ENCODE measurements around the gene LYPD6B.

LYPD6B gene

DNA sequence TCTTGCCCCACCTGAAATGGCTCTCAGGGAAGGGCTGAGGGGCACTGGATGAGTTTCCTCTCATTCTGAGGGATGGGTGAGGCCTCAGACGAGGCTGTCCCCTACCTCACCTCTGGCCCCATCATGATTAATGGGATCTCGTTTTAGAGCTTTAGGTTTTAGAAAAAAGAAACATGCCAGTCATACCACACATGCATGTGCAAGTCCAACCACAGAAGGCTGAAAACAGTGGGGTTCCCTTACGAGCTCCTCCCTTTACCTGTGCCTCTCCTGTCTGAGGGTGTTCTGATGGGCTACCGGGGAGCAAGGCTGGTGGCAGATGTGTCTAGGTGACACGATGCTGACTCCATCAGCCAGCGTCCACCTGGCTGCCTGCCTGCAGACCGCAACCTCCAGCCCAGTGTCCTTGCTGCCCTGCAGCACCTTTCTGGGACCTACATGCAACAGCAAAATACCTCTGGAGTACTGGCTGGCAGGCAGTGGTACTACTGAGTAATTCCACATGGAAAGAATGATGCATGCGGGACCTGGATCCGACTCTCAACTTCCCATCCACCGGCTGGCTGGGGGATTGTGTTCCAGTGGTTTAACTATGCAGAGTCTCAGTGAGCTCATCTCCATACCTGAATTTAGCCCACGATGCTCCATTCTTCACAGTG lies 9.1 kb upstream of the LYPD6B start:
- Histone ChIP-seq H3K4me1 (ENCODE audit: control insufficient read depth, insufficient read depth, low read length) (no peaks in the 10 kb centered on the region), H3K9ac (ENCODE audit: low read length) (no peak overlapping the region), H3K4me3 (ENCODE audit: low read length) (no peak overlapping the region), H3K36me3 (ENCODE audit: control insufficient read depth, insufficient read depth, low read length, severe bottlenecking) (no peaks in the 10 kb centered on the region), H3K27me3 (replicated peaks; ENCODE audit: control insufficient read depth, insufficient read depth, low read length) (peaks cover 75% of the 10 kb centered on the region), H3K9me3 (ENCODE audit: control insufficient read depth, low read length) (no peaks in the 10 kb centered on the region)
- no peak for DNase-seq (ENCODE audit: low read depth)

DNA sequence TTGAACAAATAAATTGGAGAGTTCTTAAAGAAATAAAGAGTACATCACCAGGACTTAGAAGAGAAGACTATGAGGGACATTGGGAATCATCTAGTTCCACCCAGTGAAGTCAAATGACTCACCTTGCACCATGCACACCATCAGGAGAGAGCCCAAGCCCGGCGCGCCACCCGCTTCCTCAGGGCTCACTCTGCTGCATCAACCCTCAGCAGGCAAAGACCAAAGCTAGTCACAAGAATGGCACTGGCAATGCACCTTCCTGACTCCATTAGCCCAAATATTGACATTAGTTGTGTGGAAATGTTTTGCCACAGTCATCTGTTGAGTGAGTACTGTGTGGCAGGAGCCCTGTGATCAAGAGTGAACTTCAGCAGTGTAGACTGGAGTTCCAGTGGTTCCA lies 7.1 kb upstream of the LYPD6B start:
- no peaks in the 10 kb centered on the region for H3K36me3 ChIP-seq (ENCODE audit: control insufficient read depth, insufficient read depth, low read length, severe bottlenecking)
- no peaks in the 10 kb centered on the region for H3K9me3 ChIP-seq (ENCODE audit: control insufficient read depth, low read length)
- H3K4me1 ChIP-seq (ENCODE audit: control insufficient read depth, insufficient read depth, low read length), result no peaks in the 10 kb centered on the region
- H3K9ac ChIP-seq (ENCODE audit: low read length), result no peak overlapping the region
- no peak overlapping the region for H3K4me3 ChIP-seq (ENCODE audit: low read length)
- no peak for DNase-seq (ENCODE audit: low read depth)
- peaks cover 64% of the 10 kb centered on the region for H3K27me3 ChIP-seq (replicated peaks; ENCODE audit: control insufficient read depth, insufficient read depth, low read length)

DNA sequence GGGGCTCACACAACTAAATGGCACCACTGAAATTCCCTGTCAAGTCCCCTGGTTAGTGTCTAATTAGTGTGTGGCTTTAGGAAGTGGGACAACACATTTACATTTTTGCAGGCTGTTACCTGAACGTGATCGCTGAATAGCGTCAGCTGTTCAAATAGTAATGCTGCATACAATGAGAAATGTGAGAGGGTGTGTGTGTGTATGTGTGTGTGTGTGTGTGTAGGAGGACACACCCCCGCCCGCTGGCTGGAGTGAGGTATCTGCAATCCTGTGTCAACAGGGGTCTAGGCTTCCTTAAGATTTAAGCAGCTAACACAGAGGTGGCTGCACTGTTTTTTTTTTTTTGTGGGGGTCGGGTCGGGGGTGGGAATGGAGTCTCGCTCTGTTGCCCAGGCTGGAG lies 4.8 kb upstream of the LYPD6B start:
- DNase-seq (ENCODE audit: low read depth), result no peak
- H3K4me3 ChIP-seq (ENCODE audit: low read length), result no peak overlapping the region

DNA sequence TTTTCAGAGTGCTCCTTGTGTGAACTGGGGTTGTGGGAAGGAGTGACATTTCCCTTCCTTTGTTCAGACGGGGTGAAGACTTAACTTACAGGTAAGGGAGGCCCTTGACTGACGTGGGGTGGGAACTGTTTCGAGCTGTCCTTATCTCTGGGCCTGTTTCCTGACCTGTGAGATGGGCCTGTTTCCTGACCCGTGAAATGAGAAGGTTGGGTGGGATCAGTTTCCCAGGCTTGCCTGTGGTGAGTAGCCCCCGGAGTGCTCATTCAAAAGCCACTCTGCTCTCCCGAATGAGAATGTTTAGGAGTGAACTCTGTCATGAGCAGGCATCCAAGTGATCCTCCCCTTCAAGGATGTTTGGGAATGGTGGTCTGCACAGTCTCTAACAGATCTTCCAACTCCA lies 4.1 kb upstream of the LYPD6B start:
- H3K27me3 ChIP-seq (replicated peaks; ENCODE audit: control insufficient read depth, insufficient read depth, low read length), result peaks cover 63% of the 10 kb centered on the region
- H3K9ac ChIP-seq (ENCODE audit: low read length), result no peak overlapping the region
- no peak overlapping the region for H3K4me3 ChIP-seq (ENCODE audit: low read length)
- no peaks in the 10 kb centered on the region for H3K36me3 ChIP-seq (ENCODE audit: control insufficient read depth, insufficient read depth, low read length, severe bottlenecking)
- no peaks in the 10 kb centered on the region for H3K4me1 ChIP-seq (ENCODE audit: control insufficient read depth, insufficient read depth, low read length)
- H3K9me3 ChIP-seq (ENCODE audit: control insufficient read depth, low read length), result no peaks in the 10 kb centered on the region
- no peak for DNase-seq (ENCODE audit: low read depth)

More for the DNA sequence above, 4.8 kb upstream of the LYPD6B start:
- H3K9me3 ChIP-seq (ENCODE audit: control insufficient read depth, low read length), result no peaks in the 10 kb centered on the region
- H3K4me1 ChIP-seq (ENCODE audit: control insufficient read depth, insufficient read depth, low read length), result no peaks in the 10 kb centered on the region
- H3K36me3 ChIP-seq (ENCODE audit: control insufficient read depth, insufficient read depth, low read length, severe bottlenecking), result no peaks in the 10 kb centered on the region
- peaks cover 63% of the 10 kb centered on the region for H3K27me3 ChIP-seq (replicated peaks; ENCODE audit: control insufficient read depth, insufficient read depth, low read length)
- no peak overlapping the region for H3K9ac ChIP-seq (ENCODE audit: low read length)

DNA sequence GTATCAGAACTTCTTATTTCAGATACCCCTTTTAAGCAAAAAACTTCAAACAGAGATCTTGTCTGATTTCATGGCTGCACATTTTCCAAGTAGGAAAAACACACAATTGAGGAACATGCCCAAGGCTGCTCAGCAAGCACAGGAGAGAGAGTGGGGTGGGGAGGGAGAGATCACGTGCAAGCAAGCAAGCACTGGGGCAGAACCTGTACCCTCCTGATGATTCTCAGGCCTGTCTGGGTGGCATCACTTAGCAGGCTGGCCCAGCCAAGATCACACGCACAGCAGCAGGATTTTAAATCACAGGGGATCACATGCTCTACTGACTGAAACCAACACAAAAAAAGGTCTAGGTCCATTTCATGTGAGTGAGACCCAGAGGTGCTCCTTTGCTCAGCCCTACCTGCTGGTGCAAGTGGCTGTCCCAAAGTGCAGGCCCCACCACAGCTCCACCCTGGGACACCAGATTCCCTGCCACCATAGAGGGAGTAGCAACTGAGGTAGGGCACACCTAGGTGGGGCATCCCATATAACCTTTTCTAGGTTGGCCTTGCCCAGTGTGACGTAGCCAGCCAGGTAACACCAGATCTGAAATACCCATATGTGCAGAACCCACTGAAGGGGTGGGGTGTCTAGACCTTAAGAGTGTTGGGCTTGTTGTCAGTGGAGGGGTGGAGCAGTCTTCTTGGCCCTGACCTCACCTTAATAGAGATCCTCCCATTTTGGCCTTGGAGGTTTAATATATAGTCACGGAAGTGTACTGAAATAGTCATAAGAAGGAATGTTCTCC lies 1.8 kb upstream of the LYPD6B start:
- H3K4me1 ChIP-seq (ENCODE audit: control insufficient read depth, insufficient read depth, low read length), result no peaks in the 10 kb centered on the region
- H3K36me3 ChIP-seq (ENCODE audit: control insufficient read depth, insufficient read depth, low read length, severe bottlenecking), result no peaks in the 10 kb centered on the region
- no peak overlapping the region for H3K4me3 ChIP-seq (ENCODE audit: low read length)
- no peak for DNase-seq (ENCODE audit: low read depth)
- peaks cover 52% of the 10 kb centered on the region for H3K27me3 ChIP-seq (replicated peaks; ENCODE audit: control insufficient read depth, insufficient read depth, low read length)
- no peaks in the 10 kb centered on the region for H3K9me3 ChIP-seq (ENCODE audit: control insufficient read depth, low read length)
- no peak overlapping the region for H3K9ac ChIP-seq (ENCODE audit: low read length)

DNA sequence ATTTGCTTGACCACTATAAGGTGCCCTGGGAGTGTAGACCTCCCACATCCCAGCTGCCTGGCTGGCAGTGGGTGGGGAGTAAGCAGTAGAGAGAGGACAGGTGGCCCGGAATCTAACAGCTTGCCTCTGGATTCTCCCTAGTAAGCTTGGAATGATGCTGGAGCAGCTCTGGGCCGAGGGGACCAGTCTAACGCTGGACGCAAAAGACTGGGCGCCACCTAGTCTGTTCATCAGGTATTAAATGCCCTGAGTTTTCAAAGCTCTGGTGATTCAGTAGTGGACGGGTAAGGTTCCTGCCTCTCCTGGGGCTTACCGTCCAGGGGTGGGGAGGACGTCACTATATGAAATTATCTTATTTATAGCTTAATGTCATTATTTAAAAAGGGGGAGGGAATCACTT lies 648 bp upstream of the LYPD6B start:
- H3K27me3 ChIP-seq (replicated peaks; ENCODE audit: control insufficient read depth, insufficient read depth, low read length), result peaks cover 45% of the 10 kb centered on the region
- DNase-seq (ENCODE audit: low read depth), result no peak
- H3K4me1 ChIP-seq (ENCODE audit: control insufficient read depth, insufficient read depth, low read length), result no peaks in the 10 kb centered on the region
- H3K9me3 ChIP-seq (ENCODE audit: control insufficient read depth, low read length), result no peaks in the 10 kb centered on the region
- H3K36me3 ChIP-seq (ENCODE audit: control insufficient read depth, insufficient read depth, low read length, severe bottlenecking), result no peaks in the 10 kb centered on the region
- H3K9ac ChIP-seq (ENCODE audit: low read length), result no peak overlapping the region
- H3K4me3 ChIP-seq (ENCODE audit: low read length), result no peak overlapping the region

DNA sequence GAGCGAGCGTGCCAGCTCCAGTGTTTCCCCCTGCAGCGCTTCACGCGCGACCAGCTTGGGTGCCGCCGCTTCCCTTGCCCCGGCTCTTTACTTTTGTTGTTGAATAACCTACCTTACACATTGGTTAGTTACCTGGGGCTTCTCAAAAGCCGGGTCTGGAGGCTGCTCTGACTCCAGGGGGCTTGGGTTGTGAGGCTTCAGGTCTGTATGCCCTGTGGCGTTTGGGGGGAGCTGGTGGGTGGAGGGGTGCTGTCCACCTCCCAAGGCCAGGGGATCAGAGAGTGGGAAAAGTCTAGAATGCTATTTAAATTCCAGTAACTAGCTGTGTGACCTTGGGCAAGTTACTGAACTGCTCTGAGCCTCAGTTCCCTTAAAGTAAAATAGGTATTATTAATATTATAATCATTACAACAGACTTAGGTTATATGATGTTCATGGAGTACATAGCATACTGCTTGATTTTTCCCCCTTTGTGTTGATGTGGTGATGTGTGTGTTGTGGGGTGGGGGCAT lies 770 bp downstream of the LYPD6B start:
- H3K27me3 ChIP-seq (replicated peaks; ENCODE audit: control insufficient read depth, insufficient read depth, low read length), result peaks cover 41% of the 10 kb centered on the region
- peaks cover 3% of the 10 kb centered on the region for H3K9me3 ChIP-seq (ENCODE audit: control insufficient read depth, low read length)
- H3K4me3 ChIP-seq (ENCODE audit: low read length), result no peak overlapping the region
- no peaks in the 10 kb centered on the region for H3K4me1 ChIP-seq (ENCODE audit: control insufficient read depth, insufficient read depth, low read length)
- H3K9ac ChIP-seq (ENCODE audit: low read length), result no peak overlapping the region
- H3K36me3 ChIP-seq (ENCODE audit: control insufficient read depth, insufficient read depth, low read length, severe bottlenecking), result no peaks in the 10 kb centered on the region
- no peak for DNase-seq (ENCODE audit: low read depth)

DNA sequence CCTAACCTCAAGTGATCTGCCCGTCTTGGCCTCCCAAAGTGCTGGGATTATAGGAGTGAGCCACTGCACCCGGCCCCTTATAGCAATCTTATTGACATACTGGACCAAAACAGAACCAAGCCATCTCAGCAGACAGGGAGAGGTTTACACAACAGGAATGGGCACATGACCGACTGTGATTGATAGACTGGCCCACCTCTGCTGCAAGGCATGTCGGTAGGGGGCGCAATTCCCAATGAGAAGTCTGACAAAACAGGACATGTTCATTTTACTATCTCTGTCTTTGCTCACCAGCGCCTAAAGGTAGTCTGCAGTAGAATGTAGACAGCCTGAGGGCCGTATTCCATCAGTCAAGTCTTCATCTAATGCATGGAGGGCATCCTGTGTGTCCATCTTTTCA lies 2.0 kb downstream of the LYPD6B start:
- H3K9ac ChIP-seq (ENCODE audit: low read length), result no peak overlapping the region
- no peaks in the 10 kb centered on the region for H3K4me1 ChIP-seq (ENCODE audit: control insufficient read depth, insufficient read depth, low read length)
- peaks cover 41% of the 10 kb centered on the region for H3K27me3 ChIP-seq (replicated peaks; ENCODE audit: control insufficient read depth, insufficient read depth, low read length)
- H3K9me3 ChIP-seq (ENCODE audit: control insufficient read depth, low read length), result peaks cover 15% of the 10 kb centered on the region
- DNase-seq (ENCODE audit: low read depth), result peak; percentile 24
- no peak overlapping the region for H3K4me3 ChIP-seq (ENCODE audit: low read length)
- no peaks in the 10 kb centered on the region for H3K36me3 ChIP-seq (ENCODE audit: control insufficient read depth, insufficient read depth, low read length, severe bottlenecking)

DNA sequence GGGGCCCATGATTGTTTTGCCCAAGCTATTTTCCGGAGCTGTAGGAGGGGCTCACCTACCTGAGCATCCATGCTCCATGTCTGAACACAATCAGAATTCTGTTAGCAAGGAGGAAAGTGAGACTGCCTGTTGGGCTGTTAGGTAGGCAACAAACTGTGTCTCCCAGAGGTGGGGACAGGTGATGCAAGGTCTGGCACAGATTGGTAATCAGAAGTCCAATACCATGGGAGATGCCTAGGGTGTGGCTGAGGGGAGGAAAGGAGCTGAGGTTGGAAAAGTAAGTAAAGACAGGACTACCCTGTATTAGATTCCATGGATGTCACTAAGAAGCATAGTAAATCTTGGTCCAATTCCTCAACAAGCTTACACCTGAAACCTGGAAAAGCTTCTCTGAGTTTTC lies 3.0 kb downstream of the LYPD6B start:
- Histone ChIP-seq H3K4me1 (ENCODE audit: control insufficient read depth, insufficient read depth, low read length) (no peaks in the 10 kb centered on the region), H3K27me3 (replicated peaks; ENCODE audit: control insufficient read depth, insufficient read depth, low read length) (peaks cover 37% of the 10 kb centered on the region), H3K9ac (ENCODE audit: low read length) (no peak overlapping the region), H3K4me3 (ENCODE audit: low read length) (no peak overlapping the region), H3K9me3 (ENCODE audit: control insufficient read depth, low read length) (peaks cover 25% of the 10 kb centered on the region), H3K36me3 (ENCODE audit: control insufficient read depth, insufficient read depth, low read length, severe bottlenecking) (no peaks in the 10 kb centered on the region)
- DNase-seq (ENCODE audit: low read depth), result no peak

DNA sequence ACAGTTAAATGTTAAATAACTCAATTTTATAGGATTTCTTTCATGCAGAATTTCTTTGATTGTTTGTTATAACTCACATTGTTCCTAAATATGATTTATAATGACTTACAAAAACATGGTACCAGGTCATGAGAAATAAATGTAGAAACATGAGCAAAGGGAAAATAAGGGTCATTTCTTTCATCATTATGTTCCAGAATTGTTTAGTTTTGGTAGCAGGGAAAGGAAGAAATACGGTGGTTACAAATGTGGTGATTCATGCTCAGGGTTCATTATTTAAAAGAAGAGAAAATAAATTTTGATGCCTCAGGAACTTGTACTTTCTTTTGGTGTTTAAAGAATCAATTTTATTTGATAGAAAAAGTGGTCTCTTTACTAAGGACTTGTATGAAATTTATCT lies 4.4 kb downstream of the LYPD6B start:
- Histone ChIP-seq H3K4me1 (ENCODE audit: control insufficient read depth, insufficient read depth, low read length) (no peaks in the 10 kb centered on the region), H3K36me3 (ENCODE audit: control insufficient read depth, insufficient read depth, low read length, severe bottlenecking) (no peaks in the 10 kb centered on the region), H3K9ac (ENCODE audit: low read length) (no peak overlapping the region), H3K4me3 (ENCODE audit: low read length) (no peak overlapping the region), H3K9me3 (ENCODE audit: control insufficient read depth, low read length) (peaks cover 39% of the 10 kb centered on the region), H3K27me3 (replicated peaks; ENCODE audit: control insufficient read depth, insufficient read depth, low read length) (peaks cover 24% of the 10 kb centered on the region)
- peak; percentile 50 for DNase-seq (ENCODE audit: low read depth)

DNA sequence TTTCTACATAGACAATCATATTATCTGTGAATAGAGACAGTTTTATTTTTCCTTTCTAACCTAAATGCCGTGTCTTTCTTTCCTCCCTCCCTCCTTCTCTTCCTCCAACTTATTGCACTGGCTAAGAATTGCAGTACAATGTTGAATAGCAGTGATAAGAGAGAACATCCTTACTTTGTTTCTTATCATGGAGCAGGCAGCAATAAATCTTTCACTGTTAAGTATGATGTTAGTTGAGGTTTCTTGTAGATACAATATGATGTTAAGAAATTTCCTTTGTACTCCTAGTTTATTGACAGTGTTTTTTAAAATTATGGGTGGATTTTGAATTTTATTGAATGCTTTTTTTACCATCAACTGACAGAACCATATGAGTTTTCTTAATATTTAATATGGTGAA lies 6.0 kb downstream of the LYPD6B start:
- H3K9me3 ChIP-seq (ENCODE audit: control insufficient read depth, low read length), result peaks cover 45% of the 10 kb centered on the region
- H3K36me3 ChIP-seq (ENCODE audit: control insufficient read depth, insufficient read depth, low read length, severe bottlenecking), result no peaks in the 10 kb centered on the region
- DNase-seq (ENCODE audit: low read depth), result no peak
- no peak overlapping the region for H3K4me3 ChIP-seq (ENCODE audit: low read length)
- peaks cover 15% of the 10 kb centered on the region for H3K27me3 ChIP-seq (replicated peaks; ENCODE audit: control insufficient read depth, insufficient read depth, low read length)
- H3K9ac ChIP-seq (ENCODE audit: low read length), result no peak overlapping the region
- no peaks in the 10 kb centered on the region for H3K4me1 ChIP-seq (ENCODE audit: control insufficient read depth, insufficient read depth, low read length)
